Measurements from ENCODE around the gene CTRB1.

GRCh38 chr16:75256696-75257343 lies 38.0 kb downstream of the CTRB1 start:
- TF ChIP-seq CTCF (IDR thresholded peaks at IDR 0.05) (no peak), POLR2A (IDR thresholded peaks at IDR 0.05) (no peak)
